Amygdala (tissue), 56 donors: ENCODE measurements around the gene PGM1.
"Not testable (repeated sequence)": the region's sequence is repeated elsewhere in the genome, so short reads cannot be mapped to it uniquely, and the experiment has no call there.

Source experiments
- DNase-seq, 56 donors: peaks; one replicate each; lab custom pipeline; 2025; lab: John Stamatoyannopoulos, UW

PGM1 gene

DNA sequence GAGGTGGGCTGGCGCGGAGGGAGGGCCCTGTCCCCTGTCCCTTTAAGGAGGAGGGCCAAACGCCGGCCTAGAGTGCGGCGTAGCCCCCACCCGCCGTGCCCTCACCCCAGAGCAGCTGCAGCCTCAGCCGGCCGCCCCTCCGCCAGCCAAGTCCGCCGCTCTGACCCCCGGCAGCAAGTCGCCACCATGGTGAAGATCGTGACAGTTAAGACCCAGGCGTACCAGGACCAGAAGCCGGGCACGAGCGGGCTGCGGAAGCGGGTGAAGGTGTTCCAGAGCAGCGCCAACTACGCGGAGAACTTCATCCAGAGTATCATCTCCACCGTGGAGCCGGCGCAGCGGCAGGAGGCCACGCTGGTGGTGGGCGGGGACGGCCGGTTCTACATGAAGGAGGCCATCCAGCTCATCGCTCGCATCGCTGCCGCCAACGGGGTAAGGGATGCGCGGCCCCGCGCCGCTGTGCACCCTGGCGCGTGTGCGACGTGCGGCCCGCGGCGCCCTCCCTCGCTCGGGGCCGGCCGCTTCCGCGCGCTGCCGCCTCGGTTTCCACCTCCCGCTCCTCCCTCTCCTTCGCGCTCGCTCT, at the start of gene PGM1:
TSS of gene PGM1 (plus strand) at position 109 of the 583 bp plus-strand sequence. CDS start at position 187, 78 bp downstream.
- DNase-seq, result peak in 53 of 56 donors; percentile 1 to 84 (median 61)

DNA sequence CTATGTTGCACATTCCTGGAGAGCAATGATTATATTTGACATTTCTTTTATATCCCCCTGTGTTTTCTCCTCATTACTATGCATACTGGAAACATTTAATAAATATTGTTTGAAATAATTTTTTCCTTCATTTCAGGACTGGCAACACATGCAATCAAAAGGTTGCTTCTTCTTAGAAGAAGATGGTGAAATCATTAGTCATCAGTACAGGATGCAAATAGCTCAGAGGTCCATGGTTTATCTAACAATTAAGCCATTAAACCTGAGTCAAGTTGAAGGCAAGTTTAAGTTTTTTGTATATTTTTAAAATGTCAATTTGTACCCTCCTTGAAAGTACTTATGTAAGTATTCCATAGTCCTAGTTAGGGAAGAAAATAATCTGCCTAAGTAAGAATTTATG, 47.4 kb upstream of the PGM1 start:
- DNase-seq, result no peak

DNA sequence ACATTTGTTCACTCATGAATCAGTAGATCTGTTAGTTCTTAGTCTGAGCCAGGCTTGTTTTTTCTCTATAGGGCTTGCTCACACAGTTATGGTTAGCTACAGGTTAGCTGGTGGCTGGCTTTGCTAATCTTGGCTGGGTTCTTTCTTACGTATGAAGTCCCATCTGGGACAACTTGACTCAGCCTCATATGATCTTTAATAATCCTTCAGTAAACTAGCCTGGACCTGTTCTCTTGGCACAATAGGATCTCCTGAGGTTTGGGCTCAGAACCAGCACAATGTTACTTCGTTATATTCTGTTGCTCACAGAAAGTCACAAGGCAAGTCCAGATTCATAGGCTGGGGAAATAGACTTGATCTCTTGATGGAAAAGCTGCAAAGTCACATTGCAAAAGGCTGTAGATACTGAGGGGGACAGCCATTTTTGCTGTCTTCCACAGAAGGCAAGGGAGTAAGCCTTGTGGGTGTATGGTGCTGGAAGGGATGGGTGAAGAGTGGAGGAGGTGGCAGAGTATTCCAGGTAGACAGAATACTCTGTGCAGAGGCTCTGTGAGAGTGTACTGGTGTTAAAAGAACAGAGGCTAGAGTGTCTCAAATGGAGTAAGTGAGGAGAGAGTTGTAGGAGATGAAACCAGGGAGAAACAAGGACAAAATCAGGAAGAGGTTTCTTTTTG, 45.5 kb upstream of the PGM1 start:
- no peak for DNase-seq

DNA sequence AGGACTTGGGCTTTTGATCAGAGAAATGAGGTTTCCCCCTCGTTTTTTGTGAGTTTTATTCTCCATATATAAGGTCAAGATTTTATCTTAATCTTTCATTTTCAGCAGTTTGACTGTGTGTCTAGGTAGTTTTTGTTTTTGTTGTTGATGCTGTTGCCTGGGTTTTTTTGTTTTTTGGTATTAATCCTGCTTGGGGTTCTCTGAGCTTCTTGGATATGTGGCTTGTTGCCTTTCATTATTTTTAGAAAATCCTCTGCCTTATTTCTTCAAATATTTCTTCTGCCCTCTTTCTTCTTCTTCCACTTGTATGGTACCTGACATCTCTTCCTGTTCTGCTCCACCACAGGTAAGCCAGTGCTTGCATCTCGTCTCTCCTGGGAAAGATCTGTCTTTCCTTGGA, 44.9 kb upstream of the PGM1 start:
- no peak for DNase-seq

DNA sequence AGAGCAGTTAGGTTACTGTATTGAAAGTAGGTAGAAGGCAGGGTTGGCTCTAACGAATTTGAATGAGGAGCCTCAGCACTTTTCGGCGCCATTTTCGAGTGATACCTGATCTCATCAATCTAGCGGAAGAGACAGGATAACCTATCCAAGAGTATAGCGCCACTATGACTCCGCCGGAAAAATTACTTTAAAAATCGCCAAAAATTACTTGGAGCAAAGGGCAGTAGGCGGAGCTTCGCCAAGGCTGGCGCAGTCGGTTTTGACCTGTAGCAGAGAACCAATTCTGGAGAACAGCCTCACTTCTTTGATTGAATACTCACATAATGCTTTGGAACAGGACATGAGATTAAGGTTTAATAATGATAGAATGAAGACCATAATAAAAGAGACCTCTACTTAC, 44.3 kb upstream of the PGM1 start:
- no peak for DNase-seq

DNA sequence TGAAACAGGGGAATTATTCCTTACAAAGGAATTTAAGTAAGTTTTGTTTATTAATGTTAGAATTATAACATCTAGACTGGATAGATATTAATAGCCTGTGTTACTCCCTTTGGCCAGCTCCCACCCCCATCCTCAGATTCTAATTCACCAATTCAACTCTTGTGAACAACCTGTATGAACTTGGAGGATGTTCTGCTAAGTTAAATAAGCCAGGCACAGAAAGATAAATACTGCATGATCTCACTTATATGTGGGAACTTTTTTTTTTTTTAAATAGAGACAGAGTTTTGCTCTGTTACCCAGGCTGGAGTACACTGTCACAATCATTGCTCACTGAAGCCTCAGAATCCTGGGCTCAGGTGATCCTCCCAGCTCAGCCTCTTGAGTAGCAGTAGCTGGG, 37.7 kb upstream of the PGM1 start:
- no peak for DNase-seq

DNA sequence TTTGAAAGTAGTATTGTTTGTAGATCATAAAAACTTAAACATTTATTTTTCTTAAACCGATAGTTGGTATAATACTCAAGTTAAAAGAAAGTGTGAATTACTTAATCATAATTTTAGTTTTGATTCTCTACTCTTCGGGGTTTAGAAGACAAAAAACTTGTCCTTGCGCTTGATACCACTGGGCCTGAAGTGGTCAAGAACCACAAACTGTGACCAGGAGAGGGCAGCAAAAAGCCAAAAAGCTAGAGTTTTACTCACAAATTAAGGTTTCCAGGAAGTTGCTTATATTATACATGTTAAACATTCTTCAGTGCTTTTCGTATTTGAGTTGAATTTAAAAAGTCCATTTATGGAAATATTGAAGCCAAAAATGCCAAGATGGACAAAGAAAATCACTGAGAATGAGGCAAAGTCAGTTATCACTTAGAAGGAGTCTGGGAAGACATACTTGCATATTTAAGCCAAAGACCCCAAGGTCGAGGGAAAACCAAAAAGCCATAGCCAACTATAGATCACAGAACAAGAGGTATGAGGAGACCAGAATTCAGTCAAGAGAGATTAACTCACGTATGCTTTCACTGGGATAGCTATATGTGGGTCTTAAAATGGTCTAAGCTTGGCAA, 35.7 kb upstream of the PGM1 start:
- DNase-seq, result peak in 5 of 56 donors; percentile 0 to 17 (median 1)

DNA sequence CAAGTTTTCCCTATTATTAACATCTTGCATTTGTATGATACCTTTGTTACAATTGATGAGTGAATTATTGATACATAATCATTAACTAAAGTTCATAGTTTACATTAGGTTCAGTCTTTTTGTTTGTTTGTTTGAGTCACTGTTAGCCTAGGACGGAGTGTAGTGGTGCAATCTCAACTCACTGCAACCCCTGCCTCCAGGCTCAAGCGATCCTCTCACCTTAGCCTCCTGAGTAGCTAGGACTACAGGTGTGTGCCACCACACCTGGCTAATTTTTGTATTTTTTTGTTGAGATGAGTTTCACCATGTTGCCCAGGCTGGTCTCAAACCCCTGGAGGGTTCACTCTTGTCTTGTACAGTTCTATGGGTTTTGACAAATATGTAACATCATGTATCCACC, 33.9 kb upstream of the PGM1 start:
- no peak for DNase-seq

DNA sequence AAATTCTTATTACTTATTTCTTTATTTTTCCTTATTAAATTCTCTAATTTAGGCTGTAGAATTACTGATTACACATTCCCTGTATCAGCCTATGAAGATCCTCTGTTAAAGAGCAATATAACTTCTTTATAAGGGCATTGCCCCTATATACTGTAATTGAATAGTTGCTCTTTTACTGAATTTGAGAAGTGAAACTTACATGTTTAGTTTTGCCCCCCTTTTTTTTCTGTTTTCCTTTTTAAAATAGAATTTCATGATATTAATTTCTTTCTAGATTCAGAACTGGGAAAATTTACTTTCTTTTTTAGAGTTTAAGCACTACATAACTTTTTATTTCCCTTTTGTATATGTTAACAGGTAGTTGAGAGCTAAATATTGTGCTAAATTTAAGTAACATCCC, 29.5 kb upstream of the PGM1 start:
- no peak for DNase-seq

DNA sequence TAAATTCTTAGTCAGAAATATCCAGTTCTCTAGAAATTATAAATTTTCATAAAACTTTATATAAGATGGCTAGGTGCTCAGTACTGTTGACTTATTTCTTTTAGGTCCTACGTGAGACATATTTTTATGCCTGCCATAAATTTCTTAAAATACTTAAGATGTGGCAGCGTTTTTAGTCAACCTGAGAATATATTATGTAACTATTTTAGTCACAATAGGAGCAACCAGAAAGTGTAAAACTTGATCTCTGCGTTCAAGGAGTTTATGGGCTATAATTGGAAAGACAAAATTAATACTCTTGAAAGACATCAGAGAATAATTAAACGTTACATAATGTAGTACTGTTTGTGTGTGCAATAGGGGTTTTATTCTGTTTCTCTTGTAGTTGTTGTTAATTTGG, 24.1 kb upstream of the PGM1 start:
- no peak for DNase-seq

DNA sequence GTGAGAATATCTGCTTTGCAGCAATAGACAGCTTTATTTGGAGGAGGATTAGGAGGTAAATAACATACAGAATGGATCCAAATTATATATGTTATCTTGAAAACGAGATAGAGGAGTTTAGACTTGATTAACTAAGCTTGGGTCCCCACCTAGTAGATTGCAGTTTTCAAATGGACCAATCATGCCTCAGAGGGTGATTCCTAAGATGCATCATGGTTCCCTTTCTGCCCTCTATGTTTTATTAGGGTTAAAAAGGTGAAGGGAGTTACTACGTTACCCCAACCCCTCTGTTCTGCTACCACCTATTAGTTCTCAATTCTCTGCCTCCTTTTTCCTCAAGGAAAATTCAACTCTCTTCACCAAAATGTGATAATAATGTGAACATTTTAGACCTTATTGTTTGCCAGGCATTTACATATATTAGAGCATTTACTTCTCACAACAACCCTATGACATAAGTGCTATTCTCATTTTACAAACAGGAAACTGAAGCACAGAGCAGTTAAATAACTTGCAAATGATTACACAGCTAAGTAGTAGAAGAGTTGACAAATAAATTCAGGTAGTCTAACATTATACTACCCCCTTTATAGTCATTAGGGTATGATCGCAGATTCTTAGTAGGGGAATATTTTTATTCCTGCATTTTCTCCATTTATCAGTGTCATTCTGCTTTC, 23.4 kb upstream of the PGM1 start:
- no peak for DNase-seq

DNA sequence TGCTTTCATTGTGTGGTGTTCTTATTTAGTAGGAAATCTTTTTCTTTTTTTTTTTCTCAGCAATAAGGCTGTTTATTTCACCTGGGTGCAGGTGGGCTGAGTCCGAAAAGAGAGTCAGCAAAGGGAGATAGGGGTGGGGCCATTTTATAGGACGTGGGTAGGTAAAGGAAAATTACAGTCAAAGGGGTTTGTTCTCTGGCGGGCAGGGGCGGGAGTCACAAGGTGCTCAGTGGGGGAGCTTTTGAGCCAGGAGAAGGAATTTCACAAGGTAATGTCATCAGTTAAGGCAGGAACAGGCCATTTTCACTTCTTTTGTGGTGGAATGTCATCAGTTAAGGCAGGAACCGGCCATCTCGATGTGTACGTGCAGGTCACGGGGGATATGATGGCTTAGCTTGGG, 20.5 kb upstream of the PGM1 start:
- DNase-seq, result not testable (repeated sequence)

DNA sequence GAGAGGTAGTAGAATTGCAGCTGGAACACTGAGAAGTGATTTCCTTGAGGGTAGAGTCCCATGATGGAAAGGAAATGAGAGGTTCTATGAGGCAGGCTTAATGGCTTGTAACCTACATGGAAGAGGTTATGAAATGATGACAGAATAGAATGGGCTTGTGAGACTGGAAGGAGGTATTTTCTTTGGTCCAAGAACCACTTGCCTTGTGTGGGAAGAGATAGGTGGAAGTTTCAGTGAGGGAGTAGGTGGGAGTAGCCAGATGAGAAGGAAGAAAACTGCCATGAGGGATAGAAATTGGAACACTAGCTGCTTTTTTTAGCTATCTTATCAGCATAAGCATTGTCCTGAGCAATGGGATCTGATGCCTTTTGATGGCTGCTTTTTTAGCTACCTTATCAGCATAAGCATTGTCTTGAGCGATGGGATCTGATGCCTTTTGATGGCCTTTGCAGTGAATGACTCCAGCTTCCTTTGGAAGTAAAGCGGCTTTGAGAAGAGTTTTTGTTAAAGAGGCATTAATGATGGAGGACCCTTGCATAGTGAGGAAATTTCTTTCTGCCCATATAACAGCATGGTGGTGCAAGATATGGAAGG, 18.9 kb upstream of the PGM1 start:
- DNase-seq, result not testable (repeated sequence)

DNA sequence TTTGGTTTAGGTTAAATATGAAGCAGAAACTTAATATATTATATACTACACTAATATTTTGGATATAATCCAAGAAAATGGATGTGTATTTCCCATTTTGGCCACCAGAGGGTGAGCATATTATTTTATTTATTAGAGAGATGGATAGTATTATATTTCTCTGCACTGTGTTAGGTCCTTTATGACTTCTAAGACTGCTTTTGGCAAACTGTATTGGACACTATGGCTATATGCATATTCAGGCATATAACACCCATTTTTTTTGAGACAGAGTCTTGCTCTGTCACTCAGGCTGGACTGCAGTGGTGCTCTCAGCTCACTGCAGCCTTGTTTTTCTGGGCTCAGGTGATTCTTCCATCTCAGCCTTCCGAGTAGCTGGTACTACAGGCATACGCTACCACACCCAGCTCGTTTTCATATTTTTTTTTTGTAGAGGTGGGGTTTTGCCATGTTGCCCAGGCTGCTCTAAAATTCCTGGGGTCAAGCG, 17.8 kb upstream of the PGM1 start:
- peak in 1 of 56 donors; percentile 11 for DNase-seq

DNA sequence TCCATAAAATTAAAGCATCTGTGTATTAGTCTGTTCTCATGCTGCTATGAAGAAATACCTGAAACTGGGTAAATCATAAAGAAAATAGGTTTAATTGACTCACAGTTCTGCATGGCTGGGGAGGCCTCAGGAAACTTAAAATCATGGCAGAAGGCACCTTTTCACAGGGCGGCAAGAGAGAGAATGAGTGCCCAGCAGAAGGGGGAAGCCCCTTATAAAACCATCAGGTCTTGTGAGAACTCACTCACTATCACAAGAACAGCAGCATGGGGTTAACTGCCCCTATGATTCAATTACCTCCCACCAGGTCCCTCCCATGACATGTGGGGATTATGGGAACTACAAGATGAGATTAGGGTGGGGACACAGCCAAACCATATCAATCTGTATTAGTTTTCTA, 6.9 kb upstream of the PGM1 start:
- DNase-seq, result not testable (repeated sequence)

DNA sequence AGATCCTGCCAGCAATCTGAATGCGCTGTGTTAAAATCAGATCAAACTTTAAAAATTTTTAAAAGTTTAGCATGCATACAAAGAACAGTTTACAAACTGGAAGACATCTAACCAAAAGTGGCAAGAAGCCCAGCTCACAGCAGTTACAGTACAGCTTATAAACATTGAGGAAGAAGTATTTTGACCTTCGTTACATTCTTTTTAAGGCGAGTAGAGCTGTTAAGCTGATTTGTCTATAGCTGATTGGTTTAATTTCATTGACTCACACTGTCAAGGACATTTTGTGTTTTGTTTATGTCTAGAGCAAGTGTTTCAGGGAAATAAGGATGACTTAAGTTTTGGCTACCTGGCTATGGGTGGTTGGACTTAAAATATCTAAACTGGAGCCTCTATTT, 3.0 kb upstream of the PGM1 start:
- no peak for DNase-seq

DNA sequence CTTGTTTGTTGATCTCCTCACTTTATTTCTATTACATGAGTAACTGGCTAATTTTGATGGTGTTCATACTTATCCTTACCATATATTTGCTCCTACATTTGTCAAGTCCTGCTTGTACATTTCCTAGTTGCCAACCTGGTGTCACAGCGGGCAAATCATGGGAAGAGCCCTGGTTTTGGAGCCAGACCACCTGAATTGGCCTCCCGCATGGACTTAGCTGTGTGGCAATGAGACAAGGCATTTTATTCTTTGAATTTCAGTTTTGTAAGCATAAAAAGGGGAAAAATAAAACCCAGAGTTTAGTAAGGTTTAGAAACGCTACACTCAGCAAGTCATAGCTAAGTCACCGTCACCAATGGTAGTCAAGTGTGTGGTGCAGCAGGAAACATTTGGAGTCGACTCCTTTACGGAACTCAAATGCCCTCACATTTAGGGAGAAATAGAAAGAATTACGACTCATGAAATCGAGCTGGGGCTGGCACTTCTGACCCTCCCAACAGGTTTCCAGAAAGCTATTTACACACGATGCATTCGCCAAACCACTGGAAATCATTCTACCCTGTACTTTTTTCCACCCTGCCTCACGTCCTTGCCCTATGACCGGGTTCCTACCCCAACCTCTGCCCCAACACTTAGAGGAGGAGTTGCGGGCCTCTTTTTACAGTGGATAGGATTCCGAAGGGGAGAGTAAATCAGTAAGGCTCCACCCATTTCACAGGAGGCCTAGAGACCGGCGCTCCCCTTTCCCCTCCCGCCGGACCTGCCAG, 492 bp upstream of the PGM1 start:
- peak in 3 of 56 donors; percentile 38 to 47 (median 40) for DNase-seq

DNA sequence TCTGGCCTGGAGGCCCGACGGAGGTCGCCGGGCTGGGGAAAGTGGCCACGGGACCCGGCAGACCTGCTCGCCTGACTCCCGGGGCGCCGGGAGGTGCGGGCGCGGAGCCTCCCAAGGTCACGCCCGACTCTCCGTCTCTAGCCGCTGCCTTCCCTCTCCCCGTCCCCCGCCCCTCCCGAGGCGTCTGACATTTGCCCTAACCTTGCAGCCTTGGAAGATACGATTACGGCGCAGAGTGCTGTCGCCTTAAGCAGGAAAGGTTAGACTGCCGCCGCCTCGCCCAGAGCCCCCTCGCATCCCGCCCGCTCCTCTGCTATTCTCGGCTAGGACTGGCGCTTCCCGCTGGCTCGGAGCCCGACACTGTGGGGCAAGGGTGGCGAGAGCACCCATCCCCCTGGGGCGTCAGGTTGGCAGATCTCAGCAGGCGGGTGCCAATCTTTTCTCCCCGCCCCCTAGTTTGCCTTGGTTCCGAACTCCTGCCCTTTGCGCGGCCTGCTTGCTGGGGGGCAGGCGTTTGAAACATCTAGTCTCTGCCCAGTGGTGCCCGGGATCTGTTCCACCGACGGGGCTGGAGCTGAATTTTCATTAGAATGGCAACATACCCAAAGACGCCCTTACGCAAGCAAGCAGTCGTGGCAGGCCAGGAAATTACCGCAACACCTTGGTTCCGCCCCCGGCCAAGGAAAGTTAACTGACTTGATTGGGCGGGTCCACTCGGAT, 835 bp downstream of the PGM1 start:
- DNase-seq, result peak in 49 of 56 donors; percentile 14 to 76 (median 49)

DNA sequence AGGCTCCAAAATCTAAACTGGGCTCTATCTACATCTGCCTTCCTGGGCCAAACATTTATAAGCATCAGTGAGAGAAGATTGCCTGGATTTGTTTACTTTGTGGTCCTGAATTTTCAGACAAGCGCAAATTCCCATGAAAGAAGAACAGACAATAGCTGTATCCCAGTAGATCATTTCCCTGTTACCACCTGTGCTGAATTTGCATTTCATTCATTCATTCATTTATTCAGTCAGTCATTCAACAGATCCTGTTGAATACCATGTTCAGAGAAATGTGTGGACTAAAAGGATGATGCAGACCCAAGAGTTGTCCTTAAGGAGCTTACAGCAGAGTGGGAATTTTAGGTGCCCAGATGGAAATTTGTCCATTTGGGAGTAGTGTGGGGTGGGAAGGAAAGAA, 2.2 kb downstream of the PGM1 start:
- no peak for DNase-seq
